Skeletal muscle tissue (tissue), 4 donors: Measurements from ENCODE around the gene TSPAN15. TPM values are rescaled to one million over a fixed set of nuclear protein-coding genes. Genes with fewer than 3 reads are reported as not detected.

Experiments used
- H3K27ac ChIP-seq: one replicate; pipeline ENCODE4 v1.7.0; 2013; ENCODE audit warnings: mild to moderate bottlenecking, low read depth, low read length, inconsistent platforms
- H3K27me3 ChIP-seq, 3 donors: one replicate each; pipeline ENCODE4 v1.7.0; 2013; ENCODE audit warnings: low read length in 3 of 3; ENCODE audit not compliant: control insufficient read depth in 3 of 3, insufficient read depth in 3 of 3
- H3K36me3 ChIP-seq, 3 donors: one replicate each; pipeline ENCODE4 v1.7.0; 2013; ENCODE audit warnings: low read length in 3 of 3; ENCODE audit not compliant: control insufficient read depth in 3 of 3, insufficient read depth in 3 of 3
- H3K4me1 ChIP-seq, 3 donors: one replicate each; pipeline ENCODE4 v1.7.0; 2013; ENCODE audit warnings: low read length in 3 of 3, mild to moderate bottlenecking in 3 of 3; ENCODE audit not compliant: control insufficient read depth in 3 of 3, insufficient read depth in 3 of 3
- H3K4me3 ChIP-seq, 3 donors: one replicate each; pipeline ENCODE4 v1.7.0; 2013; ENCODE audit warnings: low read length in 3 of 3
- H3K9ac ChIP-seq, 3 donors: one replicate each; pipeline ENCODE4 v1.7.0; 2013; ENCODE audit warnings: low read length in 3 of 3, mild to moderate bottlenecking in 3 of 3, moderate library complexity in 2 of 3, low read depth in 1 of 3
- H3K9me3 ChIP-seq, 3 donors: one replicate each; pipeline ENCODE4 v1.7.0; 2013; ENCODE audit warnings: low read length in 3 of 3; ENCODE audit not compliant: control insufficient read depth in 3 of 3
- total RNA-seq: library from RNA; depleted of rRNA; stranded (reverse); fragments of >200 nt; gene quantifications from one replicate; pipeline ENCODE4 v1.2.3, GENCODE V29; 2014
- donor health status: Osteomylitis.

Gene TSPAN15
- total RNA-seq, 1 donor from 2014 or later = 72.0 TPM

DNA sequence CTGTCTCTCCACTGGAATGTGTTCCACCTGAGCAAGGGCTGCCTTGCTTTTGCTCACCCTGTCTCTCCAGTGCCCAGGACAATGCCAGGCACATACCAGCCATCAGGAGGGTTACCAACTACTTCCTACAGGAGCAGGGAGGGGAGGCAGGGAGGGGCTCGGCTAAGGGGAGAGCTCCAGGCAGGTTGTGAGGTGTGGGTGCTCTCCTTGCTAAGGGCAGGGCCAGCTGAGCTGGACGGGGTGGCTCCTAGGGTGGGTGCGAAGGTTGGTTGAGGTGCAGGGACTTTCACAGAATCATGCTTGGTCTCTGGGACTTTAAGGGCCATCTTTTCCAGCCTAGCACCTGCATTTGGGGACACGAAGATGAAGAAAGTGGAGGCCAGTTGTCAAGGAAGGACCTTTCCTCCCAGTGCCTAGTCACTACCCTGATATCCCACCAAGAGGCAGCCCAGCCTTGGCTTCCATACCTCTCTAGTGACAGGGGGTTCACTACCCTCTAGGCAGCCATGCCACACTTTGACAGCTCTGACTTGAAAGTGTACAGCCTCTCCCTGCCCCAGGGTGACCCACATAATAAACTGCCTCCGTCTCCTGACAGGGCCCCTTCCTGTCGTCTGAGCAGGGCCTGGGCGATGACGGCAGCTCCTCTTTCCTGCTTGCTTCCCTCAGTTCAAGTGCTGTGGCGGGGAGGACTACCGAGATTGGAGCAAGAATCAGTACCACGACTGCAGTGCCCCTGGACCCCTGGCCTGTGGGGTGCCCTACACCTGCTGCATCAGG, 46.5 kb downstream of the TSPAN15 start:
- Histone ChIP-seq H3K4me1 (peaks cover 47 to 79% (median 56%) of the 10 kb centered on the region in 3 donors), H3K27ac (peak overlapping the region; percentile 54), H3K9ac (peak overlapping the region in 2 of 3 donors; percentile 33 to 66)

DNA sequence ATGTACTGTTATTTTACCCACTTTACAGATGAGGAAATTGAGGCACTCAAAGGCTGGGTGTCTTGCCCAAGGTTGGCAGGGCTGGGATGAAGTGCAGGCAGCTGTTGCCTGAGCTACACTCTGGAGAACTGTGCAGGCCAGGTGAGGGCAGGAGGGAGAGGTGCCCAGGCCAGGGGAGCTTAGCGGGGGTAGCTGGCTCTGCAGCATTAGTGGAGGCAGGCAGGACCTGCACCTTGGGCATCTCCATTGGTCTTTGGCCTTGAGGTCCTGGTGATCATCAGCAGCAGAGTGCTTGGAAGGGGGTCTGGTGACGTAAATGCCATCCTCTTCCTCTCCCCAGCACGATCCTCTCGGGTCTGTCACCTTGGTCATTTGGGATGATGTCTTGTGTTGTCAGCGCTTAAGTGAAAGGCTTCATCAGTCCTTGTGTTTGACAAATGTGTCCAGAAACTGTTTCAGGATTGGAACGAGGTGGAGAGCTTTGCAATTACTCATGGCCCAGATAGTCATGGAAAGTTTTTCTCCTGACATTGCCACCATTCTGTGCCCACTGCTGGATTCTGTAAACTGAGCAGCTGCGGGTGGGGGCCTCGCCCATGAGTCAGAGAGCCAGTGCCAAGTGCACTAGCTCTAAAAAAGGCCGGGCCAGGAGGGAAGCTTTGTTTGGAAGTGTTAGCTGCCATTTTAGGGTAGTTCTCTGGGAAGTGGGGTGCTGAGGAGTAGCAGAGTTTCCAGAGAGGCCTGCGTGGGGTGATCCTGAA, 47.6 kb downstream of the TSPAN15 start:
- H3K9me3 ChIP-seq = no peaks in the 10 kb centered on the region
- peaks cover 50 to 85% (median 64%) of the 10 kb centered on the region in 3 donors for H3K4me1 ChIP-seq
- peak overlapping the region; percentile 54 for H3K27ac ChIP-seq
- H3K36me3 ChIP-seq = peaks cover 0 to 8% (median 8%) of the 10 kb centered on the region in 3 donors
- H3K27me3 ChIP-seq = no peaks in the 10 kb centered on the region
- H3K4me3 ChIP-seq = no peak overlapping the region
- H3K9ac ChIP-seq = peak overlapping the region in 2 of 3 donors; percentile 24 to 34

More for the DNA sequence above, 46.5 kb downstream of the TSPAN15 start:
- Histone ChIP-seq H3K27me3 (no peaks in the 10 kb centered on the region), H3K4me3 (no peak overlapping the region), H3K9me3 (no peaks in the 10 kb centered on the region), H3K36me3 (peaks cover 0 to 6% (median 3%) of the 10 kb centered on the region in 3 donors)

DNA sequence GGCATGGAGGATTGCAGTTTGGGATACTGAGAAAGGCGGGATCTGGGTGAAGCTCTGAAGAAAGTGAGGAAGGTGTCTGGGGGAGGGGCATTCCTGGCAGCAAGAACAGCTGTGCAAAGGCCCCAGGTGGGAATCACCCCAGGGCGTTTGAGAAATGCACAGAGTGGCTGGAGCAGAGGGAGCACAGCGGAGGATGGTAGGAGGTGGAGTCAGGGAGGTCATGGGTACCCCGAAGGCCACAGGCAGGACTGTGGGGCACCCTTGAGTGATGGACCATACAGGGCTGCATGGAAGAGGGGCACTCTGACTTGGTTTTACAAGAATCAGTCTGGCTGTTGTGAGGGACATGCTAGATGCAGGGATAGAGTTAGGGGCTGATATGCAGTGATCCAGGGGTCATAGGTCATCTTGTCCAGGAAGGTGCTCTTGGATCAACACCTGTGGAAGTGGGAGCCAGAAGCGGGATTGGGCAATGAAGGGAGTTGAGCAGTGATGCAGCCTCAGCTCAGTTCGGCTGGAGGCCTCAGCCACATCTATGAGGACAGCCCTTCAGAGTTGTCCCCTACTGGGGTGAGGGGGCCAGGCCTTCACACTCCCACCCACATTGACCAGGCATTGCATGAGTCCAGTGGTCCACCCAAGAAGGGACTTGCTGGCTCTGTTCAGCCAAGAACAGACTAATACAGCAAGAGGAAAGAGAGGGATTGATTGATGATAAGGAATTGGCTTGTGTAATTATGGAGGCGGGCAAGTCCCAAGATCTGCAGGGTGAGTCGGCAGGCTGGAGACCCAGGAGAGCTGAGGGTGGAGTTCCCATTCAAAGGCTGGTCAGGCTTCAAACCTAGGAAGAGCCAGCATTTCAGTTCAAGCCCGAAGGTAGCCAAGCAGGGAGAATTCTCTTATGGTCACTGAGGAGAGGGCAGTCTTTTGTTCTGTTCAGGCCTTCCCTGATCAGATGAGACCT, 48.7 kb downstream of the TSPAN15 start:
- Histone ChIP-seq H3K27me3 (no peaks in the 10 kb centered on the region), H3K4me3 (no peak overlapping the region), H3K36me3 (peaks cover 0 to 10% (median 8%) of the 10 kb centered on the region in 3 donors), H3K4me1 (peaks cover 52 to 89% (median 64%) of the 10 kb centered on the region in 3 donors), H3K9ac (peak overlapping the region in 1 of 3 donors; percentile 41), H3K27ac (peak overlapping the region; percentile 54), H3K9me3 (no peaks in the 10 kb centered on the region)

GRCh38 chr10:69500864-69501468, 49.7 kb downstream of the TSPAN15 start:
- peaks cover 0 to 10% (median 8%) of the 10 kb centered on the region in 3 donors for H3K36me3 ChIP-seq
- no peak overlapping the region for H3K27ac ChIP-seq
- no peaks in the 10 kb centered on the region for H3K9me3 ChIP-seq
- peaks cover 57 to 88% (median 65%) of the 10 kb centered on the region in 3 donors for H3K4me1 ChIP-seq
- H3K4me3 ChIP-seq = no peak overlapping the region
- no peak overlapping the region for H3K9ac ChIP-seq
- H3K27me3 ChIP-seq = no peaks in the 10 kb centered on the region

GRCh38 chr10:69501657-69502056, 50.4 kb downstream of the TSPAN15 start:
- Histone ChIP-seq H3K9me3 (no peaks in the 10 kb centered on the region), H3K9ac (no peak overlapping the region), H3K36me3 (peaks cover 0 to 10% (median 8%) of the 10 kb centered on the region in 3 donors), H3K4me1 (peaks cover 59 to 89% (median 66%) of the 10 kb centered on the region in 3 donors), H3K4me3 (no peak overlapping the region), H3K27me3 (no peaks in the 10 kb centered on the region), H3K27ac (no peak overlapping the region)

GRCh38 chr10:69502589-69502988, 51.3 kb downstream of the TSPAN15 start:
- Histone ChIP-seq H3K27ac (no peak overlapping the region), H3K4me1 (peaks cover 60 to 89% (median 65%) of the 10 kb centered on the region in 3 donors)

DNA sequence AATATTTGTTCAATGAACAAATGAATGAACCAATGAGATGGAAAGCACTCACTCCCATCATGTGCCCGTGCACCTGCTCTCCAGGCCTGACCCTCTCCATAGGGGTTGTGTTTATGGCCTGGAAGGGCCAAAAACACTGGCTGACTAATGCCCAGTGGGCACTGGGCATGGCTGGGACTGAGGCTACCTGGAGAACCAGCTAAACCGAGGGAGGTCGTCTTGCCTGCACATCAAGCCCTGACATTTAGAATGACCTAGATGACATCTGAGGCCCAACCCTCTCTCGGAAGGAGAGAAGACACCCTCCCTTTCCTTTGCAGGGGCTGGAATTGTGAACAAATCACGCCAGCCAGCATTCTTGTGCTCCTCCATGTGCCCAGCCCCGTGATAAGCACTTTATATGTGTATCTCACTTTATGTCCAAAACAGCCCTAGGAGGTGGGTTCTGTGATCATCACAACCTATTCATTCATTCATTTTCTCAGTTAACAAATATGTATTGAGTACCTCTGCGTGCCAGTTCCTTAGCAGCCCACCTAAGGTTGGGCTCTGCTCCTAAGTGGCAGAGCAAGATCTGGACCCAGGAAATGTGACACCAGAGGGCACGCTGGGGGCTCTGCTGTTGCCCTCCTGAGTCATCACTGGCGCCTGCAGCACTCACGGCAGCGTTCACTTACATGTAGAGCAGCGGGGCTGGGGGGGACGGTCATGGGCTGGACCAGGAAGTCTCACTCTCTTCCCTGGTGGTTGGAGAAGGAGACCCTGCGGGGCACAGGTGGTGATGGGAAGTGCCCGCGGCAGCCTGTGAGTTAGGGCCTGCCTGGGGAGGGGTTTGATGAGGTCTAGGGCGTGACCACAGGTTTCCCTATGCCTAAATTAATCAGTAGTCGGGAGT, 52.0 kb downstream of the TSPAN15 start:
- peaks cover 56 to 87% (median 64%) of the 10 kb centered on the region in 3 donors for H3K4me1 ChIP-seq
- H3K9ac ChIP-seq = peak overlapping the region in 1 of 3 donors; percentile 40
- H3K9me3 ChIP-seq = no peaks in the 10 kb centered on the region
- no peaks in the 10 kb centered on the region for H3K27me3 ChIP-seq
- H3K36me3 ChIP-seq = peaks cover 0 to 8% (median 6%) of the 10 kb centered on the region in 3 donors
- H3K27ac ChIP-seq = no peak overlapping the region
- no peak overlapping the region for H3K4me3 ChIP-seq

More at GRCh38 chr10:69502589-69502988, 51.3 kb downstream of the TSPAN15 start:
- Histone ChIP-seq H3K9ac (no peak overlapping the region), H3K4me3 (no peak overlapping the region), H3K36me3 (peaks cover 0 to 8% (median 8%) of the 10 kb centered on the region in 3 donors), H3K9me3 (no peaks in the 10 kb centered on the region), H3K27me3 (no peaks in the 10 kb centered on the region)

DNA sequence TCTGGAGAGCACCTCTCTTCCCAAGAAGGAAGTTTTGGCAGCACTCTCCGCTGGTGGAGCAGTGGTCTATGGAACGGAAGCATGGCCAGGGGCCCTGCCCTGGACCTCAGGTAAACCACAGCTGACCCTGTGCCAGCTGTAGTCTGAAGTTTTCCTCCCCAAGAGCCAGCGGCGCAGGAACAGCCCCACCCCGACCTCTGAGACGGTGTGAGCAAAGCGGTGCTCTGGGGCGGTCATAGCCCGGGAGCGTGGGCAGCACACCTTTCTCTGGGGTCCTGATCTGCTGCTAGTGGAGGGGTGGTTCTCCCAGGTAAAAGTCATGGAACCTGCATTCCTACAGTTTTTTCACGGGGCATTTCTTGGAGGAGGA, 52.6 kb downstream of the TSPAN15 start:
- peaks cover 0 to 6% (median 5%) of the 10 kb centered on the region in 3 donors for H3K36me3 ChIP-seq
- H3K27ac ChIP-seq = no peak overlapping the region
- H3K4me1 ChIP-seq = peaks cover 49 to 84% (median 58%) of the 10 kb centered on the region in 3 donors
- no peaks in the 10 kb centered on the region for H3K27me3 ChIP-seq
- H3K4me3 ChIP-seq = no peak overlapping the region
- no peaks in the 10 kb centered on the region for H3K9me3 ChIP-seq
- H3K9ac ChIP-seq = no peak overlapping the region
